ENCODE results near the gene RAI14.

- TF ChIP-seq POLR2A (IDR thresholded peaks at IDR 0.05) = no peak
- no peak for TF ChIP-seq POLR2AphosphoS5 (IDR thresholded peaks at IDR 0.05)
- no peak for TF ChIP-seq CTCF (IDR thresholded peaks at IDR 0.05)
These were observed 28.3 kb upstream of the RAI14 start for GRCh38 chr5:34627794-34628193.
